MM.1S (cell line): Measurements from ENCODE around the gene ALG5.

ENCODE experiments used
- CTCF ChIP-seq: fragments of 300-600 bp; sonication (generic); IDR thresholded peaks from 2 replicates; pipeline ENCODE4 v1.5.1; 2016; ENCODE audit warnings: antibody characterized with exemption, low read length, mixed read lengths
- EZH2 ChIP-seq: fragments of 300-600 bp; sonication (generic); optimal IDR thresholded peaks from 2 replicates; pipeline ENCODE3; 2017; ENCODE audit warnings: low read depth, mild to moderate bottlenecking, antibody characterized with exemption, low read length, mixed read lengths
- EZH2phosphoT487 ChIP-seq: fragments of 300-600 bp; sonication (generic); IDR thresholded peaks from 2 replicates; pipeline ENCODE4 v1.6.1; 2018; ENCODE audit warnings: antibody characterized with exemption, low read length

GRCh38 chr13:36915106-36915505 lies 84.0 kb downstream of the ALG5 start:
- TF ChIP-seq CTCF = no peak
- no peak for TF ChIP-seq EZH2
- TF ChIP-seq EZH2phosphoT487 = no peak
